GM04503 (cell line): Measurements from ENCODE around the gene MPZL1.

Experiments
- DNase-seq: peaks from one replicate; pipeline ENCODE4 v3.0.0-alpha.2; 2012; ENCODE audit warnings: low read depth

MPZL1 gene

GRCh38 chr1:167721617-167722151, at the start of gene MPZL1:
Gene MPZL1 (plus strand): TSS chr1:167721982. CDS start chr1:167722152, 170 bp downstream.
- DNase-seq, result peak; percentile 68

GRCh38 chr1:167672831-167673230, 49.0 kb upstream of the MPZL1 start:
- no peak for DNase-seq

DNA sequence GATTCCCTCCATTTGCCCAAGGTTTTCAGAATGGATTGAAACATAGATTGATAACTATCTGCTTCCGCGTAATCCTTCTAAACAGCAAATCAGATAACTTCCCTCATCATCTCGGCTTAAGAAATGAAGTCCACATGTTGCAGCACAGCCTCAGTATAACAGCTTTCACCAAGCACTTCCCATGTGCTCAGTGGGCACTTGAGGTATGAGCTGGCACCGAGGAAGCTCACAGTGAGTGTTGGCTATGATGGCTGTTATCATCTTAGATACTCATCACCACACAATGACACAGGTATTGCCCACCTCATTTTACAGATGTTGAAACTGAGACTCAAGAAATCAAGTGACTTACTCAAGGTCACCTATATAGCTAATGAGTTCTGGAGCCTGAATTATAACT, 48.5 kb upstream of the MPZL1 start:
- no peak for DNase-seq

DNA sequence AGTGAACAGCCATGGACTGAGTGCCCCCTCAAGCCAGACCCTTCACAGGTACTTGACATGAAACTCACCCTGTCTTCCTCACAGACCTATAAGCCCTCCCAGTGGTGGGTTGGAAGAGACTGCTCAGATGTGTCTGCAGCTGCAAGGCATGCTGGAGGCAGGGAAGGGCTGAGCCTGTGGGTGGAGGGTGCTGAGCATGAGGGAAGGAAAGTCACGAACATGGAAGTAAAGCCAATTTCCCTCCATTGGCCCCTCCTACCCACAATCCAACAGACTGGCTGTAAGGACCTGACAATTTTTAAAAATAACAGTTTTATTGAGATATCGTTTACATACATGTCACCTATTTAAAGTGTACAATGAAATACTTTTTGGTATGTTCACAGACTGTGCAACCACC, 47.6 kb upstream of the MPZL1 start:
- no peak for DNase-seq

- DNase-seq, result no peak
These were observed 46.3 kb upstream of the MPZL1 start for GRCh38 chr1:167675440-167675839.

- DNase-seq, result no peak
These were observed 45.4 kb upstream of the MPZL1 start for GRCh38 chr1:167676205-167676915.

DNA sequence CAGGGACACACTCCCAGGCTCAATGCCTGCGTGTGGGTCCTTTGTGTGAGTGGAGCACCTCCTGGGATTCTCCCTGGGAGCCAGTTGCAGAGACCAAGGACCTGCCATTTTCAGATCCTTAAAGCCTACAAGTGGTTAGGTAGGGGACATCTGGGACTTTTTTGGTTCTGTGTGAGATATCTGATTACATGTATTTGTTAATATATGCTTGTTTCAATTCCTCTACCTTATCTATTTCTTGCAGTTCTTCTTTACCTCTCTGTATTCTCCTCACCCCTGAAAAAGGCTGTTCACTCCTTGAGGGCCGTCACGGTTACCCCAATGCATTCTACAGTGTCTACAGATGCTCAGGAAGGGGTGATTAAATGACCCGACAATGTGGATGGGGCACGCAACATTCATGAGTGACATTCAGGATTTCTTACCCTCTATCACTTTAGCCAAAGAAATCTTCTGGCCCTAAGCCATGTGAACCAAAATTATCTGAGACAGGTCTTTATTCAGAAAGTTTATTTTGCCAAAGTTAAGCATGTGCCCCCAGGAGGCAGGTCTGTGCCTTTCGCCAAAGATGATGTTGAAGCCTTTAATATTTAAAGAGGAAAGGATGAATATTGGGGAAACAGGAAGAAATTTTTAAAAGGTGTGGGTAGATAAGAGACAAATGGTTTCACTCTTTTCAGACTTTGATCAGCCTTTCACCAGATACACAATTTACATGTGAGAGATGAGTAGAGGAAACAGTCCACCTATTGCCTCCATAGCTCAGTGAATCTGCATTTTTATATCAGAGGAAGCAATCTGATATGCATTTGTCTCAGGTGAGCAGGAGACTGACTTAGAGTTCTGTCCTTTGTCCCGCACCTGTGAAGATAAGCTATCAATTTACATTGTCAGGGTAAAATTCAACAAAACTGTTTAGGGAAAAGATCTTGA, 44.6 kb upstream of the MPZL1 start:
- DNase-seq, result no peak

DNA sequence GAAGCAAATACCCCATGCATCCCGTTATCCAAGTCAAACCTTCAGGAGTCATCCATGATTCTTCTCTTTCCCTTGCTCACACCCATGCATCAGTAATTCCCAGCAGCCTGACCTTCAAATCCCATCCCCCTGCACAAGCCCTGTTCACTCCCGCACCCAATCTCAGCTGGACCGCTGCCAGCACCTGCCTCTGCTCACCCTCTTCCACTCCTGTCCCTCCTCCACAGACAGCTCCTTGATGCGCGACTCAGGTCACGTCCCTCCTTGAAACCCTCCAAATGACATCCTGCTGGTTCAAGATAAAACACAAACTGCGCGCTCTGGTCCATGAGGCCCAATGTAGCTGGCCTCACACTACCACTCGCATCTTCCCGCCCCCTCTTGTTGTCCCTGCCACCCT, 43.4 kb upstream of the MPZL1 start:
- DNase-seq, result no peak

DNA sequence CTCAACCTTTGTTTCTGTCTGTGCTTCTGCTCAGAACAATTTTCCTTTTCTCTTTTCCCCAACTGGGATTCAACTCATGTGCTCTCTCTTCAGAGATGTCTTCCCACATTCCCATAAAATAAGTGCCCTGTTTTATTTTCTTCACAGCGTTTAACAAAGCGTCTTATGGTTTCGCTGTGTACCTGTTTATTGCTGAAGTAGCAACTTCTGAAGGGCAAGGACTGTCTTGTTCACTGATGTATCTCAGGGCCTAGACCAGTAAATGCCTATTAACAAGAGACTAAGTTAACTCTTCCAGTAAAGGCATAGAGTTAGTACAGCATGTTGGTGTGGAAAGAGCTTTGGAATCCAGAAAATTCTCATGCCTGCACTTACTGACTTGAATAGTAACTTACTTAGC, 42.9 kb upstream of the MPZL1 start:
- DNase-seq, result no peak

GRCh38 chr1:167679714-167680113, 42.1 kb upstream of the MPZL1 start:
- no peak for DNase-seq

- no peak for DNase-seq
These were observed 40.8 kb upstream of the MPZL1 start for GRCh38 chr1:167681024-167681423.

DNA sequence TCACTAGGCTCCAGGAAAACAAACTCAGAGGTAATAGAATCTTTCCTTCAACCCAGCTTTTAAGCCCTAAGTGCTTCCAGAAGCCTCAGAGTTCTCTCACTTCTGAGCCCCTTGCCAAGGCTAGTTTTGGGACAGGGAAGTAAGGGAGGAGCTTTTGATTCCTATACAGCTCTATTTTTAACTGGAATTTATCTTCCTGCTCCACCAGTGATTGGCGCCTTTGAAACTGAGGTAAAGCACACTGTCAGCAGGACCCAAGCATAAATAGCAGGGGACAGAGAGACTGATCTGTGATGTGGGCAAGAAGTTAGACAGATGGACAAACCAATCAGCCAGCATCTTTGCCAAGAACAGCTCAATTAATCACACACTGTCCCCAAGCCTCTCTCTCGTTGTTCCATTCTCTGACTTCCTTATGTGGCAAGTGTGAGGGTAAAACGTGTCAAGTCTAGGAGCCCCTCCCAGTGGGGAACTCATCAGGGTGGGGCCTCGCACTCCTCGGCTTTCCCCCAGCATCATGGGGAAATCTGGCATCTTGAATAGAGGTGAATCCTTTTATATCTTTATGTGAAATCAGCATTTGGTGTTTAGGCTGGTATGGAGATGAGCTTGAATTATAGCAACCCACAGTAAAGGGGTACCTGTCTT, 40.2 kb upstream of the MPZL1 start:
- DNase-seq, result no peak

DNA sequence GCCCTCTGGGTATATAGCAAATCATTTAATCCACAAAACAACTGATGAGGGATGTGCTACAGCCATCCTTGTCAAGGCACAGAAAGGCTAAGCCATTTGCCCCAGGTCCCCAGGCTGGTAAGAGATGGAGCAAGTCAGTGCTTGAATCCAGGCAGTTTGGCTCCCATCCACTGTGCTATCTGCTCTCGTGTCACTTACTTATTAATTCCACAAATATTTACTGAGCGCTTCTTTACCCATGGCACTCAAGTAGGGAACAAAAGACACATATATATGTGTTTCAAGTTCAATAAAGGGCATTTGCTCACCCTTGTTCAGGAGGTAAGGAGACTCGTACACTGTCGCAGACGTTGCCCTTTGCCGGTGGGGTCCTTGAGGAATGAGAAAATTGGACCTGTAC, 38.6 kb upstream of the MPZL1 start:
- no peak for DNase-seq

DNA sequence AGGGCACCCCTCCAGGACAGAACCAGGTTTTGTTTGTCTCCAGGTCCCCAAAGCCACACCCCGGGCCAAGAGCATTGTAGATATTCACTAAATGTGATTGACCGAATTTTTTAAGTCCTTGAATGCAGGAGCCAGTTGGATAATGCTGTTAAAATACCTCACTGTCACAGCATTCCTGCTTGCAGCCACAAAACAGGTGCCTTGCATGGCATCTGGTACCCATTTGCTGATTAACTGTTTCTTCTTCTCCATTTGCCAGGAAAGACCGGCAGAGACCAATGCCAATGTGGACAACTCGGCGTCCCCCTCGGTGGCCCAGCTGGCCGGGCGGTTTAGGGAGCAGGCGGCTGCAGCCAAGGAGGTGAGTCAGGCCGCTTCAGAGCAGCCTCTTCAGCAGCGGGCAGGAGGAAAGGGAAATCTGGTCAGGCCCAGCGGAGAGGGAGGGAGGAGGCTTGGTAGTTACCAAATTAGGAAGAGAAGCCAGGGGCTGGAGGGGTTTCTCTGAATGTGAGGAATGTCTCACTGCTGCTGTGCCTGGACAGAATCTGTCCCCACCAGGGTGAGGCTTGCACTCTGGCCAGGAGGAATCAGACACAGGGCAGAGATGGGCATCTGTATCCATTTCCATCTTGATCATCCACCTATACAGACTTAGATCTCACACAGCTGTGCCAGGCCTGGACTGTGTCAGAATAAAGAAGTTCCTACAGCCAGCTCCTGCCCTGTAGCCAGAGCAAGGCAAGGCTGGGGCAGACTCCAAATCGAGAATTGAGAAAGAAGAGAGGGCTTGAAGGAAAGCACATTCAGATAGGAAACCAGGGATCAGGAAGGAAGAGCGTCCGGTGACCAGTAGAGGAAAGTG, 37.9 kb upstream of the MPZL1 start:
- DNase-seq, result no peak

DNA sequence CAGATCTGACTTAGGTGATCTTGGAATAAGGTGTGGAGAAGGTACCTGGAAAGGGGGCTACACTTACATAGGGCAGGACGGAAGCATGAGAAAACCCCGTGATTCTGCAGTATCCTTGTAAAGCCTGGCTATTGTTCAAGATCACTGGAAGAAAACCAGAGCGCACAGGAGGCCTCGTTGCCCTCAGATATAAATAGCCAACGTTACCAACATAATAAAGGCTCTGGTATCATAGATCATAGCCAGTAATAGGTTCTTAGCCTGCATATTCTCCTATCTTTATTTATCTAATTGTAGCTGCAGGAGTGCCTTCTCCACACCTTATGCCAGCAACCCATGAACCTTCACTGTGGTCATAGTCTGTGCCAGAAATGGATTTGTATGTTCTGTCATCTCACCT, 35.9 kb upstream of the MPZL1 start:
- DNase-seq, result no peak

DNA sequence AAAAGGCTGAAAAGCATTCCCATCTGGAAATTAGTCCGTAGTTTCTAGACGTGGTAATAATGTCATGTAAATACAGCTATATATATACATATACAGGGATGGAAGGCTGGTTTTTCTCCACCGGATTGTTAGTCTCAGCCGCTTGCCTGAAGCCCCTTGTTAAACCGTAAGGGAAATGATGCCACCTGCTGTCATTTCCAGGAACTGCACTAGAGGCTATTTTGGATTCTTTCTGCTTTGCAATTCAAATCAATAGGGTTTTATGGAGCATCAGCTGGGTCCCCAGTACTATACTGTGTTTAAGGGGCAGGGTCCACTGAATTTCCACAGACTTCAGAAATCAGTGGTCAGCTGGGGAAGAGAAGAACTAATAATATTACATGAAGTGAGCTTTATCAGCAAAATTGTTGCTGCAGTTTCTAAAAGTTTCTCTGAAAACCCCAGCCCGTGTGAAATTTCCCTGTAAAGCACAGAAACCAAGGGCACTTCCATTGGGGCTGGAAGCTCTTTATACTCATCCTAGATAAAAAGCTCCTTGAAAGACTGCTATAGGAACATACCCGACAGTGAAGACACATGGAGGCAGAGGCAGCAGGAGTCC, 33.8 kb upstream of the MPZL1 start:
- DNase-seq, result peak; percentile 19

DNA sequence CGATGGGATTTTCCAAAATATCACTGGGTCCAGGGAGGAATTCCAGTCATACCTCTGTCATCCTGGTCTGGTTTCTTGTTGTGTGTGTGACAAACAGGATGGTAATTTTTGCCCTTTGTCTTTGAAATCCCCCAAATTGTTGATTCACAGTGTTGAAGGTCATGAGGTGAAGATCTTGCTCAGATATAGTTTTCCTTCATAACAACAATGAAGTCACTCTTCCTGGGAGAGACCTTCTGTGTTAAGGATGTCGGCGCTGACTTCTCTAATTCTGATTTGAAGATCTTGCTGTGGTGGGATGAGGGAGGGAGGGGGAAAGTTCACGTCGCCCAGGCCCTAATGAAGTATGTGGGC, 32.2 kb upstream of the MPZL1 start:
- no peak for DNase-seq

DNA sequence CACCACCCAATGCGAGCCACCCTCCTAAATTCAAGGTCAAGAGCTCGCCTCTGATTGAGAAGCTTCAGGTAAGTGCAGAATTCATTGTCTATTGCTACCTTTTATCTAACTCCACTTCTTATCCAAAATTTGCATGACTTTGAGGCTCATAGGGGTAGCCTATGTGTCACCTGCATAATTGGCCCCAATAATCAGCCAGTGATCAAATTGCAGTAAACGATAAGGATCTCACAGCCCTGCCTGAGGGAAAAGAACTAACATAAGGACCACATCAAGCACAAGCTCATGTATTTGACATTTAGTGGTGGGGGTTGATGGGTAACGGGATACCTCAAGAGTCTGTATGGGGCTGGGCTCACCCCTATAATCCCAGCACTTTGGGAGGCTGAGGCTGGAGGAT, 31.7 kb upstream of the MPZL1 start:
- no peak for DNase-seq

- DNase-seq, result no peak
These were observed 28.2 kb upstream of the MPZL1 start for GRCh38 chr1:167693425-167694045.

DNA sequence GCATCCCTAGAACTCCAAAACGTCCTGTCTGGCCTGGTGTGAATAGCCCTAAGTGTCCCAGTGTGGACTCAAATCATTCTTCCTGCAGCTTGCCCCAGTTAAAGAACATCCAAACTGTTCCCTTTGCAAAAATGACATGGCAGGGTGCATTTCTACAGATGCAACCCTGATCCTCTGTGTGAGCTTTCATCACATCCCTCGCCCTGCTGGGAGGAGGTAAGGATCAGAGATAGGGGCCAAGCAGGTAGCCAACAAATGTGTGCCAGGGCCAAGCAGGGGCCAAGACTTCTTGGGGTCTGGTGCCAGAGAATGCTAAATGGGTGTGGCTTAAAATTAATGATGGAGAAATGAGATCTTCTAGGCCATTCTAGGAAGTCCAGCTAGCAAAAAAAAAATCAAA, 27.1 kb upstream of the MPZL1 start:
- no peak for DNase-seq

DNA sequence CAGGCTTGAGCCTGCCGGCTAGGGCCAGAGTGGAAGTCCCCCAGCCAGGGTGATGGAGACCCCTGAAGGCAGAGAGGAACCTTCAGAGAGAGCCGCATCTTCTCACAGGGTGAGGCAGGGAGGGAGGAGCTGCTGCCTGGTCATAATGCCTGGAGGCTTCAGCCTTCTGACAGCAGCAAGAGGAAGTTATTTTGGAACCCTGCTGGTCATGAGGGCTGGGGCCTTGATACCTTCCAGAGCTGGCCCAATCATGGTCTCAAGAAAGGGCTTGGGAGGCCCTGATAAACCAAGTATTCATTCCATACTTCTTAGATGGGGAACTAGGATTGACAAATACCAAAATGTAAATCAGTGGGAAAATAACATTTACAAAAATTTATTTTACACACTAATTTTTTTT, 26.6 kb upstream of the MPZL1 start:
- no peak for DNase-seq
